Endothelial cell (in vitro differentiated cells): ENCODE results near the gene LAD1. TPM values are rescaled to one million over a fixed set of nuclear protein-coding genes. Genes with fewer than 3 reads are reported as not detected.

Experiments
- DNase-seq: peaks from one replicate; pipeline ENCODE4 v3.0.0; 2021; ENCODE audit warnings: low spot score
- H3K27ac Mint-ChIP-seq: one replicate; pipeline ENCODE4 v1.8.0; 2021; ENCODE audit warnings: mixed read lengths, inconsistent platforms; ENCODE audit not compliant: unreplicated experiment
- H3K27me3 Mint-ChIP-seq: one replicate; pipeline ENCODE4 v1.8.0; 2021; ENCODE audit warnings: mild to moderate bottlenecking, moderate library complexity, mixed read lengths, inconsistent platforms; ENCODE audit not compliant: unreplicated experiment
- H3K36me3 Mint-ChIP-seq: one replicate; pipeline ENCODE4 v1.8.0; 2021; ENCODE audit warnings: mild to moderate bottlenecking, low read depth, mixed read lengths, inconsistent platforms; ENCODE audit not compliant: unreplicated experiment
- H3K4me1 Mint-ChIP-seq: one replicate; pipeline ENCODE4 v1.8.0; 2021; ENCODE audit warnings: mild to moderate bottlenecking, mixed read lengths, inconsistent platforms; ENCODE audit not compliant: unreplicated experiment
- H3K4me3 Mint-ChIP-seq: one replicate; pipeline ENCODE4 v1.8.0; 2021; ENCODE audit warnings: mild to moderate bottlenecking, mixed read lengths, inconsistent platforms; ENCODE audit not compliant: unreplicated experiment
- H3K9me3 Mint-ChIP-seq: one replicate; pipeline ENCODE4 v1.8.0; 2021; ENCODE audit warnings: mixed read lengths, inconsistent platforms; ENCODE audit not compliant: unreplicated experiment
- total RNA-seq: library from RNA; stranded (reverse); fragmentation: NEBNext Ultra II Directional; extraction: Animal tissue kit (Norgen Biotek cat#: 25700); gene quantifications from one replicate; pipeline ENCODE4 v1.2.1, GENCODE V29; 2021; ENCODE audit not compliant: unreplicated experiment
- TF ChIP-seq, protein P1 (sequence below): fragments of 200-600 bp; sonication (generic); IDR thresholded peaks from one replicate; pipeline ENCODE4 v1.5.0; 2021; ENCODE audit warnings: antibody characterized with exemption; ENCODE audit not compliant: unreplicated experiment

LAD1 gene
- total RNA-seq, 1 donor from 2014 or later = 0.59 TPM

DNA sequence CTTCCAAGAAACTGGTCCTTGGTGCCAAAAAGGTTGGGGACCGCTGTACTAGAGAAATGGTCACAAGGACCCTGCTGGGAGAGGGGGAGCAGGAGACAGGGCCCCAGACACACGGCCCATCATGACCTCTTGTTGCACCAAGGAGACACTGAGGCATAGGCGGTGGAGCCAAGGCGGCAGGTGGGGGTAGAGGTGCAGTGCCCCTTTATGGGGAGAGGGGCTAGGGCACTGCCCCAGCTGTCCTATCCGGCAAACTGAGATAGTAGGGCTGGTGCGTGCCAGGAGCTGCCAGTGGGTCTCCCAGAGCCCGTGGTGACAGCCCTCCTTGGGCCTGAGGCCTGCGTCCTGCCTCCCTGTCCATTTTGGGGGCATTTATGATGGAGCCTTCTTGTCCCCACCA lies 41.9 kb downstream of the LAD1 start:
- no peak overlapping the region for H3K4me3 Mint-ChIP-seq
- H3K9me3 Mint-ChIP-seq = no peaks in the 10 kb centered on the region
- peaks cover 12% of the 10 kb centered on the region for H3K27me3 Mint-ChIP-seq
- no peaks in the 10 kb centered on the region for H3K36me3 Mint-ChIP-seq
- no peak overlapping the region for H3K27ac Mint-ChIP-seq
- TF ChIP-seq, protein P1, sequence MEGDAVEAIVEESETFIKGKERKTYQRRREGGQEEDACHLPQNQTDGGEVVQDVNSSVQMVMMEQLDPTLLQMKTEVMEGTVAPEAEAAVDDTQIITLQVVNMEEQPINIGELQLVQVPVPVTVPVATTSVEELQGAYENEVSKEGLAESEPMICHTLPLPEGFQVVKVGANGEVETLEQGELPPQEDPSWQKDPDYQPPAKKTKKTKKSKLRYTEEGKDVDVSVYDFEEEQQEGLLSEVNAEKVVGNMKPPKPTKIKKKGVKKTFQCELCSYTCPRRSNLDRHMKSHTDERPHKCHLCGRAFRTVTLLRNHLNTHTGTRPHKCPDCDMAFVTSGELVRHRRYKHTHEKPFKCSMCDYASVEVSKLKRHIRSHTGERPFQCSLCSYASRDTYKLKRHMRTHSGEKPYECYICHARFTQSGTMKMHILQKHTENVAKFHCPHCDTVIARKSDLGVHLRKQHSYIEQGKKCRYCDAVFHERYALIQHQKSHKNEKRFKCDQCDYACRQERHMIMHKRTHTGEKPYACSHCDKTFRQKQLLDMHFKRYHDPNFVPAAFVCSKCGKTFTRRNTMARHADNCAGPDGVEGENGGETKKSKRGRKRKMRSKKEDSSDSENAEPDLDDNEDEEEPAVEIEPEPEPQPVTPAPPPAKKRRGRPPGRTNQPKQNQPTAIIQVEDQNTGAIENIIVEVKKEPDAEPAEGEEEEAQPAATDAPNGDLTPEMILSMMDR = no peak
- H3K4me1 Mint-ChIP-seq = peaks cover 17% of the 10 kb centered on the region
- no peak for DNase-seq

DNA sequence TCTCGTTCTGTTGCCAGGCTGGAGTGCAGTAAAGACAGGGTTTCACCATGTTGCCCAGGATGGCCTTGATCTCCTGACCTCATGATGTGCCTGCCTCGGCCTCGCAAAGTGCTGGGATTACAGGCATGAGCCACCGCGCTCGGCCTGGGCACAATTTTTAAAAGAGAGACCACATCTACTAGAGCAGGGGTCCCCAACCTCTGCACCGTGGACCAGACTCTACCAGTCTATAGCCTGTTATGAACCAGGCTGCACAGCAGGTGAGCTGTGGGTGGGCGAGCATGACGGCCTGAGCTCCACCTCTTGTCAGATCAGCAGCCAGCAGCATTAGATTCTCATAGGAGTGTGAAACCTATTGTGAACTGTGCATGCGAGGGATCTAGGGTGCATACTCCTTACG lies 42.4 kb downstream of the LAD1 start:
- Mint-ChIP-seq H3K36me3 (no peaks in the 10 kb centered on the region), H3K9me3 (no peaks in the 10 kb centered on the region), H3K4me1 (peaks cover 15% of the 10 kb centered on the region), H3K27me3 (peaks cover 12% of the 10 kb centered on the region), H3K27ac (no peak overlapping the region), H3K4me3 (no peak overlapping the region)
- DNase-seq = no peak
- TF ChIP-seq, protein P1 = no peak

DNA sequence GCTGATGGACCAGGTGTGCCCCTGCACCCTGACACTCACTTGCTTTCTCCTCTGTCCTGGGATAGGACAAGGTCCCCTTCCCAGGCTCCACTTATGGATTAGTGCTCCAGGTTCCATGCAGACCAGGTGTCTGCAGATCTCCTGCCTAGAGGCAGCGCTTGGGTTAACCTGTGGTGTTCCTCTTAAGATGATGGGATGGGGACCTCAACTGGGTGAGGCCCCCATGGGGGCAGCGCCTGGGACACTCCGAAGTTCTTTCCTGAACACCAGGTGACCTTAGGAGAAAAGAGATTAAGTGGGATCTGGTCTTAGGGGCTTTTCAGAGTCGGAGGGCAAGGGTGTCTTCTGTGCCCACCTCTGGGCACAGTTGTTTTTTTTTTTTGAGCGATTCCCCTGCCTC lies 42.9 kb downstream of the LAD1 start:
- Mint-ChIP-seq H3K36me3 (no peaks in the 10 kb centered on the region), H3K9me3 (no peaks in the 10 kb centered on the region), H3K27me3 (peaks cover 12% of the 10 kb centered on the region), H3K4me1 (peaks cover 15% of the 10 kb centered on the region), H3K4me3 (no peak overlapping the region), H3K27ac (no peak overlapping the region)
- DNase-seq = no peak
- TF ChIP-seq, protein P1 = no peak

DNA sequence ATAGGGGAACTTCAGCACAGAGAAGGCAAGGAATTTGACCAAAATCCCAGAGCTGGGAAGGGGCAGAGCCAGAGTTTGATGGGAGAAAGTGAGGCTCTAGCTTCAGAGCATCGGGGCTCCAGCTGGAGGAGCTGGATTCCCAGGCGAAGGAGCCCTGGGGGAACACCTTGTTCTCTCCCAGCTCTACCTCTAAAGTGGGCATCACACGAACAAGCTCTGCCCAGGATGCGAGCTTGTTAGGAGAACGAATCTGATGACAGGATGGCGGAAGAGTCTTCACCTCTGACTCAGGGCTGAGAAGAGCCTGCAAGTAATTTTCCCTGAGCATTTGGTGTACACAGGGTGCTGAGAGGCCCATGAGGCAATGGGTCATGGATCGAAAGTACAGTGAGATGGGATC lies 43.7 kb downstream of the LAD1 start:
- Mint-ChIP-seq H3K4me3 (no peak overlapping the region), H3K9me3 (no peaks in the 10 kb centered on the region), H3K4me1 (peaks cover 15% of the 10 kb centered on the region), H3K27me3 (peaks cover 12% of the 10 kb centered on the region), H3K36me3 (no peaks in the 10 kb centered on the region), H3K27ac (no peak overlapping the region)
- TF ChIP-seq, protein P1 = no peak
- no peak for DNase-seq

DNA sequence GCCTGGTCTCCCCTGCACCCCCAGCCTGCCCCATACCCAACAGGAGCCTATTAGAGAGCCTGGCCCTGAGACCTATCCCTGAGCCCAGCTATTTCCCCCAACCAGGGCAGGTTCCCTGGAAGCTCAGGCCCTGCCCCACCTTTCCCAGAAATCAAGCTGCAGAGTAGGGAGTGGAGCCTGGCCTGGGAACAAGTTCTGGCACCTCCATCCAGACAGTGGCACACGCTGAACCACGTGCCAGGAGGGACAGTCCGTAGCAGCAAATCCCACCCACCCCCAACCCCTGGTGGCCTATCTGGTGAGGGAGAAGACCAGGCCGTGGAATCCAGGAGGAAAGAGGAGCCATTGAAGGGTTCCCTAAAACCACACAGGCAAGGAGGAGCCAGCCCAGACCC lies 44.2 kb downstream of the LAD1 start:
- Mint-ChIP-seq H3K9me3 (no peaks in the 10 kb centered on the region), H3K36me3 (no peaks in the 10 kb centered on the region), H3K4me1 (peaks cover 15% of the 10 kb centered on the region), H3K27ac (no peak overlapping the region), H3K27me3 (peaks cover 12% of the 10 kb centered on the region), H3K4me3 (no peak overlapping the region)
- TF ChIP-seq, protein P1 = no peak
- no peak for DNase-seq
